Chondrocyte (in vitro differentiated cells): ENCODE data around the gene LRRC7. TPM values are rescaled to one million over a fixed set of nuclear protein-coding genes. Genes with fewer than 3 reads are reported as not detected.

Source experiments
- DNase-seq: peaks from one replicate; pipeline ENCODE4 v3.0.0; 2021; ENCODE audit warnings: mixed read lengths, low spot score
- H3K27ac Mint-ChIP-seq: one replicate; pipeline ENCODE4 v1.8.0; 2021; ENCODE audit warnings: mild to moderate bottlenecking, moderate library complexity, mixed read lengths; ENCODE audit not compliant: unreplicated experiment
- H3K27me3 Mint-ChIP-seq: 2 replicates; pipeline ENCODE4 v1.8.0; 2021; ENCODE audit warnings: low read depth, mixed read lengths
- H3K36me3 Mint-ChIP-seq: 2 replicates; pipeline ENCODE4 v1.8.0; 2021; ENCODE audit warnings: low read depth, mixed read lengths
- H3K4me1 Mint-ChIP-seq: 2 replicates; pipeline ENCODE4 v1.8.0; 2021; ENCODE audit warnings: low read depth, mild to moderate bottlenecking, mixed read lengths
- H3K4me3 Mint-ChIP-seq: one replicate; pipeline ENCODE4 v1.8.0; 2021; ENCODE audit warnings: mild to moderate bottlenecking, moderate library complexity, mixed read lengths; ENCODE audit not compliant: unreplicated experiment
- H3K9me3 Mint-ChIP-seq: 2 replicates; pipeline ENCODE4 v1.8.0; 2021; ENCODE audit warnings: low read depth, mixed read lengths
- CTCF ChIP-seq: fragments of 200-600 bp; sonication (generic); IDR thresholded peaks from 2 replicates; pipeline ENCODE4 v1.5.0; 2021; ENCODE audit warnings: antibody characterized with exemption, mild to moderate bottlenecking, moderate library complexity
- total RNA-seq: library from RNA; stranded (reverse); gene quantifications from 3 replicates; pipeline ENCODE4 v1.2.1, GENCODE V29; 2021

Gene LRRC7
- total RNA-seq, 1 donor from 2014 or later, result not detected

- no peaks in the 10 kb centered on the region for H3K4me1 Mint-ChIP-seq
- no peak for DNase-seq
Observed at GRCh38 chr1:69765951-69766350, 198.2 kb downstream of the LRRC7 start.

GRCh38 chr1:69766431-69767180, 198.9 kb downstream of the LRRC7 start:
- DNase-seq, result no peak
- no peak for TF ChIP-seq CTCF
- Mint-ChIP-seq H3K27ac (no peak overlapping the region), H3K27me3 (peaks cover 12% of the 10 kb centered on the region), H3K36me3 (no peaks in the 10 kb centered on the region), H3K4me3 (no peak overlapping the region), H3K4me1 (no peaks in the 10 kb centered on the region), H3K9me3 (no peaks in the 10 kb centered on the region)

More at GRCh38 chr1:69765951-69766350, 198.2 kb downstream of the LRRC7 start:
- TF ChIP-seq CTCF, result no peak
- Mint-ChIP-seq H3K36me3 (no peaks in the 10 kb centered on the region), H3K27ac (no peak overlapping the region), H3K27me3 (peaks cover 11% of the 10 kb centered on the region), H3K4me3 (no peak overlapping the region), H3K9me3 (no peaks in the 10 kb centered on the region)

GRCh38 chr1:69776555-69776954, 208.8 kb downstream of the LRRC7 start:
- Mint-ChIP-seq H3K27ac (no peak overlapping the region), H3K4me3 (no peak overlapping the region), H3K27me3 (peaks cover 33% of the 10 kb centered on the region), H3K4me1 (no peaks in the 10 kb centered on the region), H3K9me3 (no peaks in the 10 kb centered on the region), H3K36me3 (no peaks in the 10 kb centered on the region)
- TF ChIP-seq CTCF, result no peak
- no peak for DNase-seq

GRCh38 chr1:69777423-69777822, 209.7 kb downstream of the LRRC7 start:
- Mint-ChIP-seq H3K36me3 (no peaks in the 10 kb centered on the region), H3K9me3 (no peaks in the 10 kb centered on the region), H3K4me3 (no peak overlapping the region), H3K27ac (no peak overlapping the region), H3K4me1 (no peaks in the 10 kb centered on the region), H3K27me3 (peaks cover 29% of the 10 kb centered on the region)
- no peak for DNase-seq
- TF ChIP-seq CTCF, result no peak

GRCh38 chr1:69777971-69778370, 210.2 kb downstream of the LRRC7 start:
- no peaks in the 10 kb centered on the region for H3K36me3 Mint-ChIP-seq
- DNase-seq, result no peak
- H3K27me3 Mint-ChIP-seq, result peaks cover 26% of the 10 kb centered on the region
- no peaks in the 10 kb centered on the region for H3K9me3 Mint-ChIP-seq
- H3K4me3 Mint-ChIP-seq, result no peak overlapping the region
- H3K27ac Mint-ChIP-seq, result no peak overlapping the region
- no peak for TF ChIP-seq CTCF
- no peaks in the 10 kb centered on the region for H3K4me1 Mint-ChIP-seq
